ENCODE data around the gene HOXB1.

DNA sequence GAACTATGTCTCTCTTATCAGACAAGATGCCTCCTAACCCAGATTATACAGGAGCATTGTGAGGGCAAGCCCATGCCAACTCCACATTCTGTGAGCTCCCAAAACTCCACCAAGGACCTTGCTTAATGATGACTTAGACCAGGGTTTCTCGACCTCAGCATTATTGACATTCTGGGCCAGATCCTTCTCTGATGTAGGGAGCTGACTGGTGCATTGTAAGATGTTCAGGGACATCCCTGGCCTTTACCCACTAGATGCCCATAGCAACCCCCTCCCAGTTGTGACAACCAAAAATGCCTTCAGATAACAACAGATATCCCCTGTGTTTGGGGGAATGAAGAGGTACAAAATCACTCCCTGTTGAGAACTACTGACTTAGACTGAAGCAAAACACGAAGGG lies 43.6 kb downstream of the HOXB1 start:
- TF ChIP-seq, protein P1, sequence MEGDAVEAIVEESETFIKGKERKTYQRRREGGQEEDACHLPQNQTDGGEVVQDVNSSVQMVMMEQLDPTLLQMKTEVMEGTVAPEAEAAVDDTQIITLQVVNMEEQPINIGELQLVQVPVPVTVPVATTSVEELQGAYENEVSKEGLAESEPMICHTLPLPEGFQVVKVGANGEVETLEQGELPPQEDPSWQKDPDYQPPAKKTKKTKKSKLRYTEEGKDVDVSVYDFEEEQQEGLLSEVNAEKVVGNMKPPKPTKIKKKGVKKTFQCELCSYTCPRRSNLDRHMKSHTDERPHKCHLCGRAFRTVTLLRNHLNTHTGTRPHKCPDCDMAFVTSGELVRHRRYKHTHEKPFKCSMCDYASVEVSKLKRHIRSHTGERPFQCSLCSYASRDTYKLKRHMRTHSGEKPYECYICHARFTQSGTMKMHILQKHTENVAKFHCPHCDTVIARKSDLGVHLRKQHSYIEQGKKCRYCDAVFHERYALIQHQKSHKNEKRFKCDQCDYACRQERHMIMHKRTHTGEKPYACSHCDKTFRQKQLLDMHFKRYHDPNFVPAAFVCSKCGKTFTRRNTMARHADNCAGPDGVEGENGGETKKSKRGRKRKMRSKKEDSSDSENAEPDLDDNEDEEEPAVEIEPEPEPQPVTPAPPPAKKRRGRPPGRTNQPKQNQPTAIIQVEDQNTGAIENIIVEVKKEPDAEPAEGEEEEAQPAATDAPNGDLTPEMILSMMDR (IDR thresholded peaks at IDR 0.05): no peak
- TF ChIP-seq EZH2 (IDR thresholded peaks at IDR 0.05): no peak
- no peak for TF ChIP-seq EZH2phosphoT487 (IDR thresholded peaks at IDR 0.05)
